Measurements from ENCODE around the gene SERP2. TPM values are rescaled to one million over a fixed set of nuclear protein-coding genes. Genes with fewer than 3 reads are reported as not detected.

The SERP2 gene
- total RNA-seq, 1 donor from 2014 or later = 22.3 TPM

DNA sequence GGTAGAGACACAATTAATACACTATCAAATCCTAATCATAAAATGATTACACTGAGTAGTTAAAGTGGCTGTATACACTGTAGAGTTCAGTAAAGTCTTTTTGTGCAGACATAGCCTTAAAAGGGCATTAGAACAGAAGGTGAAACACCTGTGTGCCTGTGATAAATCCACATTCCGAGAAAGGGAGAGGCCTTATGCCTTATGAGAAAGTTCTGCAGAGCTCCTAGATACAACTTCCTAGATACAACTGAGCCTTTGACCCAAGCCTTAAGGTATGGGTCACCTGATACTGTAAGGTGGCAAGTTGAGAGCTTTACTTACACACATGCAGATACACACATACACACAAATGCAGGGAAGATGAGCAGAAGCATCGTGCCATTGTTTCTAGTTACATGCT, 6.3 kb downstream of the SERP2 start:
- Mint-ChIP-seq H3K27me3 (ENCODE audit: unreplicated experiment) (no peaks in the 10 kb centered on the region), H3K4me1 (ENCODE audit: low read depth, unreplicated experiment) (no peaks in the 10 kb centered on the region), H3K4me3 (ENCODE audit: unreplicated experiment) (no peak overlapping the region), H3K36me3 (ENCODE audit: unreplicated experiment) (no peaks in the 10 kb centered on the region), H3K27ac (ENCODE audit: unreplicated experiment) (no peak overlapping the region), H3K9me3 (ENCODE audit: unreplicated experiment) (no peaks in the 10 kb centered on the region)
- no peak for DNase-seq
- TF ChIP-seq, protein P1, sequence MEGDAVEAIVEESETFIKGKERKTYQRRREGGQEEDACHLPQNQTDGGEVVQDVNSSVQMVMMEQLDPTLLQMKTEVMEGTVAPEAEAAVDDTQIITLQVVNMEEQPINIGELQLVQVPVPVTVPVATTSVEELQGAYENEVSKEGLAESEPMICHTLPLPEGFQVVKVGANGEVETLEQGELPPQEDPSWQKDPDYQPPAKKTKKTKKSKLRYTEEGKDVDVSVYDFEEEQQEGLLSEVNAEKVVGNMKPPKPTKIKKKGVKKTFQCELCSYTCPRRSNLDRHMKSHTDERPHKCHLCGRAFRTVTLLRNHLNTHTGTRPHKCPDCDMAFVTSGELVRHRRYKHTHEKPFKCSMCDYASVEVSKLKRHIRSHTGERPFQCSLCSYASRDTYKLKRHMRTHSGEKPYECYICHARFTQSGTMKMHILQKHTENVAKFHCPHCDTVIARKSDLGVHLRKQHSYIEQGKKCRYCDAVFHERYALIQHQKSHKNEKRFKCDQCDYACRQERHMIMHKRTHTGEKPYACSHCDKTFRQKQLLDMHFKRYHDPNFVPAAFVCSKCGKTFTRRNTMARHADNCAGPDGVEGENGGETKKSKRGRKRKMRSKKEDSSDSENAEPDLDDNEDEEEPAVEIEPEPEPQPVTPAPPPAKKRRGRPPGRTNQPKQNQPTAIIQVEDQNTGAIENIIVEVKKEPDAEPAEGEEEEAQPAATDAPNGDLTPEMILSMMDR (IDR thresholded peaks at IDR 0.05; ENCODE audit: partially characterized antibody, unreplicated experiment) = no peak

DNA sequence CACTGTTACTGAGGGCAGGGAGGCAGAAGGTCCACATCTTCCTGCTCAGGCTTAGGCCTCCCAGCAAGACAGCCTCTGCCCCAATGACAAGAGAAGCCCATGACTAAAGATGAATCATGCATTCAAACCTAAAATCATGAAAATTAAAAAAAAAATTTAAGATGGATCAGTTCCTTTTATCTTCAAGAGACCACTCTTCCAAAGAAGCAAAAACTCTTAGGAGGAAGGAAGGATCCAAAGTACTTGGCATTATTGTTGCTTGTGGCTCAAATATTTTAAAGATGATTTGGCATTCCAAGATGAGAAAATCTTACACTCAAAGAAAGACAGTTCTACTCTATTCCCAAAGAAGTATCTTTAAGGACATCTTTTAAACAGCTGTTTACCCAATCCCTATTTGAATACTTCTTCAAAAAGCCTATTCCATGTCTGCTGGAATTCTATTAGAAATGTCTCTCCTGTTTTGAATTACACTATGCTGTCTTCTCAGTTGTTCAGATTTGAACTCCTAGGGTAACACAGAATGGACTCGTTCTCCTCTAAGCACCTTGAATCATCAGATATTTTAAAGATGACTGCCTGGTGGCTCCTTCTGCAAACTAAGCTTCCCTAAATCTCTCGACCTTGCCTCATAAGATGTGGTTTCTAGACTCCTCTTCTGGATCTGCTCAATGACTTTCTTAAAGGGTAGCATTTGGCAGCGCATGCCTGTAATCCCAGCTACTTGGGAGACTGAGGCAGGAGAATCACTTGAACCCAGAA, 7.0 kb downstream of the SERP2 start:
- DNase-seq = no peak
- Mint-ChIP-seq H3K27me3 (ENCODE audit: unreplicated experiment) (no peaks in the 10 kb centered on the region), H3K36me3 (ENCODE audit: unreplicated experiment) (no peaks in the 10 kb centered on the region), H3K9me3 (ENCODE audit: unreplicated experiment) (no peaks in the 10 kb centered on the region), H3K4me3 (ENCODE audit: unreplicated experiment) (no peak overlapping the region), H3K27ac (ENCODE audit: unreplicated experiment) (no peak overlapping the region), H3K4me1 (ENCODE audit: low read depth, unreplicated experiment) (no peaks in the 10 kb centered on the region)
- TF ChIP-seq, protein P1 (IDR thresholded peaks at IDR 0.05; ENCODE audit: partially characterized antibody, unreplicated experiment) = no peak

DNA sequence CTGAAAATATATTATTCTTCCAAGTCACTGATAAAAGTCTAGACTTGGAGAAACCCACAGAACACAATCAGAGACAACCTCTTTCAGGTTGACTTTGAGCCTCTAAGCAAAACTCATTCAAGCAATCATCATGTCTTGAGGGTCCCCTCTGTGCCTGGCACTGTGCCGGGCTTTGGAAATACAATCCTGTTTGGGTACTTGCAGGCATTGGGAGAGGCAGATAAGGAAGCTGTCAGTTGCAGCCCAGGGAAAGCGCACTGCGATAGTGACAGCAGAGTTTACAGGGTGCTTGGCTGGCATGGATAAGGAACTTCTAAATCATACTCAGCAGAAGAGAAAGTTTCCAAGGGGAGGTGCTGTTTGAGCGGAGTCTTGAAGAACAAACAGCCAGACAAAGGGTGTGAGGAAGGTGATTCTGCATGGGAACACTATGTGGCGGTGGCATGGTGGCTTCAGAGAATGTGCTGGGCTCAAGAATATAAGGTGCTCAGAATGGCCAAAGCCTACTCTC, 9.1 kb downstream of the SERP2 start:
- H3K27ac Mint-ChIP-seq (ENCODE audit: unreplicated experiment) = no peak overlapping the region
- no peaks in the 10 kb centered on the region for H3K36me3 Mint-ChIP-seq (ENCODE audit: unreplicated experiment)
- H3K9me3 Mint-ChIP-seq (ENCODE audit: unreplicated experiment) = no peaks in the 10 kb centered on the region
- peaks cover 13% of the 10 kb centered on the region for H3K4me1 Mint-ChIP-seq (ENCODE audit: low read depth, unreplicated experiment)
- DNase-seq = no peak
- H3K27me3 Mint-ChIP-seq (ENCODE audit: unreplicated experiment) = peaks cover 2% of the 10 kb centered on the region
- TF ChIP-seq, protein P1 (IDR thresholded peaks at IDR 0.05; ENCODE audit: partially characterized antibody, unreplicated experiment) = no peak
- no peak overlapping the region for H3K4me3 Mint-ChIP-seq (ENCODE audit: unreplicated experiment)

DNA sequence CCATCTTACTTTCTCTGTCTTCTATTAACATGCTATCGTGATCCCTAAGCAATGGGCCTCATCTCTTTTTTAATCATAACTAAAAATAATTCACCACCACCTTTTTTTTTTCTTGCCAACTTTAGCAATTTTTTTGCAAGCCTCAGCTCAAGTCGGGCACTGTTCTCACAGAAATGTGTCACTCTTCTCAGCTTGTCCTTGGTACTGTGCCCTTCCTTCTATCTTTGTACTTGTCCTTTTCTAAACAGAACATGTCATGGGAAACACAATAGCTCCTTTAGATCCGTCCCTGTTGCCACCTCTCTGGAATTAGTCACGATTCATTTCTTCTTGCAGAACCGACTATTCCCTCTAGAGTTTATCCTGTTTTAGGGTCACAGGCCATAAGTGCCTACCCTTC, 10.3 kb downstream of the SERP2 start:
- Mint-ChIP-seq H3K36me3 (ENCODE audit: unreplicated experiment) (no peaks in the 10 kb centered on the region), H3K27ac (ENCODE audit: unreplicated experiment) (no peak overlapping the region), H3K4me3 (ENCODE audit: unreplicated experiment) (no peak overlapping the region), H3K27me3 (ENCODE audit: unreplicated experiment) (peaks cover 10% of the 10 kb centered on the region), H3K9me3 (ENCODE audit: unreplicated experiment) (peaks cover 5% of the 10 kb centered on the region), H3K4me1 (ENCODE audit: low read depth, unreplicated experiment) (peaks cover 26% of the 10 kb centered on the region)
- TF ChIP-seq, protein P1 (IDR thresholded peaks at IDR 0.05; ENCODE audit: partially characterized antibody, unreplicated experiment) = no peak
- DNase-seq = no peak

DNA sequence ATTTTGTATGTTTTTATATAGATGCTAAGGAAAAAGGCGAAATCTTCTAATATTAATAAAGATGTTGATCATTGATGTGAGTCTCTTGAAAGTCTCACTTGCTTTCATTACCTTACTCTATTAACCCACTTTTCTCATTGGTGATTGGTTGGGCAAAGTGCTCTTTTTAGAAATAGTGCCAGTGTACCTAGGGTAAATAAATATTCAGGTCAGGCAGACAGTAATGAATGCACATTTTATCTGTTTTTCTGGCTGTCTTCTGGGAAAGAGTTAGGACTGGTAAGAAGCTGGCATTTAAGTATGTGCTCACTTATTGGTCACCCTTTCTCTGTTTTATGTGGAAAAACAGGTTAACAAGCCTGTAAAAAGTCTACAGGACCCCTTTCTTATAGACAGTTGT, 11.2 kb downstream of the SERP2 start:
- Mint-ChIP-seq H3K9me3 (ENCODE audit: unreplicated experiment) (peaks cover 5% of the 10 kb centered on the region), H3K4me3 (ENCODE audit: unreplicated experiment) (no peak overlapping the region), H3K4me1 (ENCODE audit: low read depth, unreplicated experiment) (peaks cover 31% of the 10 kb centered on the region), H3K27ac (ENCODE audit: unreplicated experiment) (no peak overlapping the region), H3K27me3 (ENCODE audit: unreplicated experiment) (peaks cover 10% of the 10 kb centered on the region), H3K36me3 (ENCODE audit: unreplicated experiment) (no peaks in the 10 kb centered on the region)
- DNase-seq = no peak
- TF ChIP-seq, protein P1 (IDR thresholded peaks at IDR 0.05; ENCODE audit: partially characterized antibody, unreplicated experiment) = no peak
